ENCODE results near the gene FXR2.

- TF ChIP-seq, protein P1, sequence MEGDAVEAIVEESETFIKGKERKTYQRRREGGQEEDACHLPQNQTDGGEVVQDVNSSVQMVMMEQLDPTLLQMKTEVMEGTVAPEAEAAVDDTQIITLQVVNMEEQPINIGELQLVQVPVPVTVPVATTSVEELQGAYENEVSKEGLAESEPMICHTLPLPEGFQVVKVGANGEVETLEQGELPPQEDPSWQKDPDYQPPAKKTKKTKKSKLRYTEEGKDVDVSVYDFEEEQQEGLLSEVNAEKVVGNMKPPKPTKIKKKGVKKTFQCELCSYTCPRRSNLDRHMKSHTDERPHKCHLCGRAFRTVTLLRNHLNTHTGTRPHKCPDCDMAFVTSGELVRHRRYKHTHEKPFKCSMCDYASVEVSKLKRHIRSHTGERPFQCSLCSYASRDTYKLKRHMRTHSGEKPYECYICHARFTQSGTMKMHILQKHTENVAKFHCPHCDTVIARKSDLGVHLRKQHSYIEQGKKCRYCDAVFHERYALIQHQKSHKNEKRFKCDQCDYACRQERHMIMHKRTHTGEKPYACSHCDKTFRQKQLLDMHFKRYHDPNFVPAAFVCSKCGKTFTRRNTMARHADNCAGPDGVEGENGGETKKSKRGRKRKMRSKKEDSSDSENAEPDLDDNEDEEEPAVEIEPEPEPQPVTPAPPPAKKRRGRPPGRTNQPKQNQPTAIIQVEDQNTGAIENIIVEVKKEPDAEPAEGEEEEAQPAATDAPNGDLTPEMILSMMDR (IDR thresholded peaks at IDR 0.05) = no peak
- no peak for TF ChIP-seq POLR2A (IDR thresholded peaks at IDR 0.05)
These were observed 21.4 kb downstream of the FXR2 start for GRCh38 chr17:7593296-7593695.

Data from lower leg skin (tissue), 3 donors.